Stimulated activated CD4-positive, alpha-beta T cell treated with anti-CD3 and anti-CD28 coated beads, Interleukin-2, amount 100 ng/mL, for 4 hours (primary cell): ENCODE data around the gene DYSF.
"Not testable (repeated sequence)": the region's sequence is repeated elsewhere in the genome, so short reads cannot be mapped to it uniquely, and the experiment has no call there.

Experiments used
- DNase-seq: peaks from one replicate; pipeline ENCODE4 v3.0.0-alpha.2; 2020; ENCODE audit warnings: low read depth

The DYSF gene

GRCh38 chr2:71453404-71454220 is at the start of gene DYSF:
TSS of gene DYSF (plus strand) at chr2:71453561.
- no peak for DNase-seq

GRCh38 chr2:71409611-71410010 is 43.8 kb upstream of the DYSF start:
- DNase-seq, result no peak

GRCh38 chr2:71410696-71411095 is 42.7 kb upstream of the DYSF start:
- DNase-seq, result no peak

GRCh38 chr2:71416866-71417265 is 36.5 kb upstream of the DYSF start:
- not testable (repeated sequence) for DNase-seq

GRCh38 chr2:71417300-71418202 is 35.8 kb upstream of the DYSF start:
- DNase-seq, result no peak

GRCh38 chr2:71419145-71419544 is 34.2 kb upstream of the DYSF start:
- DNase-seq, result no peak

GRCh38 chr2:71419976-71420375 is 33.4 kb upstream of the DYSF start:
- no peak for DNase-seq

- DNase-seq, result no peak
Observed at GRCh38 chr2:71422786-71423185, 30.6 kb upstream of the DYSF start.

GRCh38 chr2:71423817-71424420 is 29.4 kb upstream of the DYSF start:
- no peak for DNase-seq

GRCh38 chr2:71426721-71427120 is 26.6 kb upstream of the DYSF start:
- no peak for DNase-seq

- no peak for DNase-seq
Observed at GRCh38 chr2:71428472-71429383, 24.6 kb upstream of the DYSF start.

GRCh38 chr2:71445142-71445541 is 8.2 kb upstream of the DYSF start:
- DNase-seq, result not testable (repeated sequence)

- no peak for DNase-seq
Observed at GRCh38 chr2:71446505-71446904, 6.9 kb upstream of the DYSF start.

GRCh38 chr2:71449343-71449742 is 4.0 kb upstream of the DYSF start:
- no peak for DNase-seq

- no peak for DNase-seq
Observed at GRCh38 chr2:71451705-71452104, 1.7 kb upstream of the DYSF start.

GRCh38 chr2:71452565-71452964 is 796 bp upstream of the DYSF start:
- DNase-seq, result no peak

- DNase-seq, result no peak
Observed at GRCh38 chr2:71454221-71455010, 1.1 kb downstream of the DYSF start.

- no peak for DNase-seq
Observed at GRCh38 chr2:71455011-71455740, 1.8 kb downstream of the DYSF start.

- DNase-seq, result no peak
Observed at GRCh38 chr2:71455741-71456569, 2.6 kb downstream of the DYSF start.
